Kidney capillary endothelial cell (primary cell): Measurements from ENCODE around the gene SLC2A6.

ENCODE experiments used
- DNase-seq: peaks from one replicate; pipeline ENCODE4 v3.0.0-alpha.2; 2018; ENCODE audit warnings: low spot score

SLC2A6 gene

GRCh38 chr9:133478851-133479711 is at the start of gene SLC2A6:
TSS of gene SLC2A6 (minus strand) at chr9:133479099. CDS start at chr9:133479059, 40 bp downstream.
- DNase-seq = peak; percentile 83

GRCh38 chr9:133528001-133528875 is 49.3 kb upstream of the SLC2A6 start:
- no peak for DNase-seq

GRCh38 chr9:133527444-133527920 is 48.6 kb upstream of the SLC2A6 start:
- no peak for DNase-seq

- no peak for DNase-seq
These were observed 47.9 kb upstream of the SLC2A6 start for GRCh38 chr9:133526721-133527321.

- DNase-seq = no peak
These were observed 46.8 kb upstream of the SLC2A6 start for GRCh38 chr9:133525677-133526076.

- DNase-seq = no peak
These were observed 45.9 kb upstream of the SLC2A6 start, which contains the start of gene MYMK for GRCh38 chr9:133524679-133525228. TSS of gene MYMK (minus strand) at chr9:133524959. CDS start at chr9:133524844, 115 bp downstream.

- DNase-seq = no peak
These were observed 45.2 kb upstream of the SLC2A6 start for GRCh38 chr9:133524146-133524545.

GRCh38 chr9:133523106-133523505 is 44.2 kb upstream of the SLC2A6 start:
- DNase-seq = no peak

- no peak for DNase-seq
These were observed 43.4 kb upstream of the SLC2A6 start for GRCh38 chr9:133522073-133522910.

- no peak for DNase-seq
These were observed 42.5 kb upstream of the SLC2A6 start for GRCh38 chr9:133521122-133522072.

GRCh38 chr9:133520121-133520835 is 41.4 kb upstream of the SLC2A6 start:
- no peak for DNase-seq

GRCh38 chr9:133519693-133520092 is 40.8 kb upstream of the SLC2A6 start:
- DNase-seq = peak; percentile 12

GRCh38 chr9:133518706-133519449 is 40.0 kb upstream of the SLC2A6 start:
- no peak for DNase-seq

- DNase-seq = no peak
These were observed 39.3 kb upstream of the SLC2A6 start for GRCh38 chr9:133518200-133518599.

- DNase-seq = no peak
These were observed 38.8 kb upstream of the SLC2A6 start for GRCh38 chr9:133517711-133518110.

- no peak for DNase-seq
These were observed 38.1 kb upstream of the SLC2A6 start for GRCh38 chr9:133516961-133517350.

GRCh38 chr9:133516256-133516960 is 37.5 kb upstream of the SLC2A6 start:
- no peak for DNase-seq
